H1 (cell line): ENCODE measurements around the gene IVNS1ABP.

Experiments
- ZNF274 ChIP-seq: IDR thresholded peaks from 2 replicates; pipeline ENCODE4 v1.7.0; 2012; ENCODE audit warnings: low read length, borderline replicate concordance; ENCODE audit errors: extremely low read depth
- TF ChIP-seq, protein P1 (sequence below), 3 experiments: IDR thresholded peaks; 1 replicate in 2 of 3; 2 replicates in 1 of 3; pipeline versions ENCODE4 v1.5.1 to v1.6.1; 2011; ENCODE audit warnings: low read length in 3 of 3, mild to moderate bottlenecking in 3 of 3, inconsistent platforms in 2 of 3, low read depth in 1 of 3, moderate library complexity in 1 of 3; ENCODE audit not compliant: insufficient read depth in 1 of 3; ENCODE audit errors: control extremely low read depth in 1 of 3
- TF ChIP-seq, protein P2 (sequence below): IDR thresholded peaks from 2 replicates; pipeline ENCODE4 v1.6.1; 2011; ENCODE audit warnings: low read depth, mild to moderate bottlenecking, low read length; ENCODE audit not compliant: insufficient read depth

DNA sequence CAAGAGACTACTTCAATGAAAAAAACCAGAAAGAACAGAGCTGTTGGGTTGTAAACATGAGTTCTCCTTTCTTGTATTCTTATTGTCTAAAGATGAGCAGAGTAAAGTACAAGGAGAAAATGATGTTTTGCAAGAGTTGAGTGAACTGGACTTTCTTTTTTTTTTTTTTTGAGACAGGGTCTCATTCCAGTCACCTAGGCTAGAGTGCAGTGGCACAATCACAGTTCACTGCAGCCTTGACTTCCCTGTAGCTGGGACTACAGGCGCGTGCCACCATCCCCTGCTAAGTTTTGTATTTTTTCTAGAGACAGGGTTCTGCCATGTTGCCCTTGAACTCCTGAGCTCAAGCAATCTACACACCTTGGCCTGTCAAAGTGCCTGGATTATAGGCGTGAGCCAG lies 7.1 kb upstream of the IVNS1ABP start:
- TF ChIP-seq, protein P1, sequence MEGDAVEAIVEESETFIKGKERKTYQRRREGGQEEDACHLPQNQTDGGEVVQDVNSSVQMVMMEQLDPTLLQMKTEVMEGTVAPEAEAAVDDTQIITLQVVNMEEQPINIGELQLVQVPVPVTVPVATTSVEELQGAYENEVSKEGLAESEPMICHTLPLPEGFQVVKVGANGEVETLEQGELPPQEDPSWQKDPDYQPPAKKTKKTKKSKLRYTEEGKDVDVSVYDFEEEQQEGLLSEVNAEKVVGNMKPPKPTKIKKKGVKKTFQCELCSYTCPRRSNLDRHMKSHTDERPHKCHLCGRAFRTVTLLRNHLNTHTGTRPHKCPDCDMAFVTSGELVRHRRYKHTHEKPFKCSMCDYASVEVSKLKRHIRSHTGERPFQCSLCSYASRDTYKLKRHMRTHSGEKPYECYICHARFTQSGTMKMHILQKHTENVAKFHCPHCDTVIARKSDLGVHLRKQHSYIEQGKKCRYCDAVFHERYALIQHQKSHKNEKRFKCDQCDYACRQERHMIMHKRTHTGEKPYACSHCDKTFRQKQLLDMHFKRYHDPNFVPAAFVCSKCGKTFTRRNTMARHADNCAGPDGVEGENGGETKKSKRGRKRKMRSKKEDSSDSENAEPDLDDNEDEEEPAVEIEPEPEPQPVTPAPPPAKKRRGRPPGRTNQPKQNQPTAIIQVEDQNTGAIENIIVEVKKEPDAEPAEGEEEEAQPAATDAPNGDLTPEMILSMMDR (IDR thresholded peaks at IDR 0.05; ENCODE audit: control extremely low read depth in 1 of 3, insufficient read depth in 1 of 3, low read depth in 1 of 3, low read length in 3 of 3), result no peak
- TF ChIP-seq, protein P2, sequence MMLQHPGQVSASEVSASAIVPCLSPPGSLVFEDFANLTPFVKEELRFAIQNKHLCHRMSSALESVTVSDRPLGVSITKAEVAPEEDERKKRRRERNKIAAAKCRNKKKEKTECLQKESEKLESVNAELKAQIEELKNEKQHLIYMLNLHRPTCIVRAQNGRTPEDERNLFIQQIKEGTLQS, result no peak
- no peak for TF ChIP-seq ZNF274
